Transverse colon (tissue), 4 donors: Measurements from ENCODE around the gene RHOJ. TPM values are rescaled to one million over a fixed set of nuclear protein-coding genes. Genes with fewer than 3 reads are reported as not detected.
"Not testable (repeated sequence)": the region's sequence is repeated elsewhere in the genome, so short reads cannot be mapped to it uniquely, and the experiment has no call there.

Source experiments
- DNase-seq: peaks from one replicate; pipeline ENCODE4 v3.0.0-alpha.2; 2019
- H3K27ac ChIP-seq, 4 donors: fragments of 200-600 bp; sonication (generic); 2 replicates each; pipeline ENCODE4 v1.5.1; 2016 to 2018; ENCODE audit warnings: inconsistent platforms in 4 of 4
- H3K27me3 ChIP-seq: fragments of 200-600 bp; sonication (generic); 2 replicates; pipeline ENCODE4 v1.5.1; 2017; ENCODE audit warnings: inconsistent platforms
- H3K36me3 ChIP-seq, 4 donors: fragments of 200-600 bp; sonication (generic); 2 replicates each; pipeline ENCODE4 v1.5.1; 2017 to 2019; ENCODE audit warnings: inconsistent platforms in 4 of 4
- H3K4me1 ChIP-seq, 4 donors: fragments of 200-600 bp; sonication (generic); 2 replicates each; pipeline ENCODE4 v1.5.1; 2017 to 2020; ENCODE audit warnings: inconsistent platforms in 4 of 4
- H3K4me3 ChIP-seq, 4 donors: fragments of 200-600 bp; sonication (generic); 1 replicate in 1 of 4; 2 replicates in 3 of 4; pipeline versions ENCODE4 v1.5.1 to v1.6.1; 2017 to 2019; ENCODE audit warnings: inconsistent platforms in 4 of 4
- H3K9me3 ChIP-seq, 2 donors: fragments of 200-600 bp; sonication (generic); 2 replicates each; pipeline ENCODE4 v1.5.1; 2017 to 2019; ENCODE audit warnings: inconsistent platforms in 2 of 2
- EP300 ChIP-seq: sonication (generic); formaldehyde crosslinking; IDR thresholded peaks from one replicate; pipeline ENCODE4 v1.6.1; 2017; ENCODE audit warnings: antibody characterized with exemption, low read depth
- POLR2A ChIP-seq: fragments of 450-650 bp; IDR thresholded peaks from one replicate; pipeline ENCODE4 v1.6.1; 2016; ENCODE audit warnings: antibody characterized with exemption, mild to moderate bottlenecking, moderate library complexity
- POLR2AphosphoS5 ChIP-seq, 3 donors: sonication (generic); formaldehyde crosslinking; IDR thresholded peaks; one replicate each; pipeline ENCODE4 v1.6.1; 2016; ENCODE audit warnings: antibody characterized with exemption in 3 of 3
- WGBS, 2 donors: methylation state at CpG; one replicate each; pipeline ENCODE4 v1.1.5; 2018; ENCODE audit warnings: low coverage in 1 of 2; 5-methylcytosine and 5-hydroxymethylcytosine counted together
- in situ Hi-C, 4 donors: fragments of 200-750 bp; cut with MboI; loops; one replicate each; pipeline versions ENCODE4 v1.15.0 to v1.15.1; 2017; ENCODE audit warnings: low sequenced_read_pairs in 3 of 4, low pct_ligation_motif_present in 1 of 4, low pct_unique_long_range_greater_than_20kb in 1 of 4
- intact Hi-C: fragments of 100-400 bp; cut with DNase I; formaldehyde crosslinking; loops from one replicate; pipeline ENCODE4 v1.15.1; 2023; ENCODE audit warnings: low total_unique reads
- total RNA-seq, 4 donors: library from RNA; depleted of rRNA; stranded (reverse); fragments of >200 nt; gene quantifications; one replicate each; pipeline ENCODE4 v1.1.0, GENCODE V29; 2016
- TF ChIP-seq, protein P1 (sequence below), 5 experiments: fragments of 200-600 bp in 3 of 5; fragments of 450-650 bp in 2 of 5; sonication (generic) in 3 of 5; IDR thresholded peaks; 1 replicate in 2 of 5; 2 replicates in 3 of 5; pipeline ENCODE4 v1.5.1; 2016 to 2017; ENCODE audit warnings: antibody characterized with exemption in 5 of 5, inconsistent platforms in 3 of 5, mild to moderate bottlenecking in 2 of 5, moderate library complexity in 1 of 5

RHOJ gene
- total RNA-seq, 4 donors from 2014 or later = 2.9 to 23.7 (median 12.7) TPM

DNA sequence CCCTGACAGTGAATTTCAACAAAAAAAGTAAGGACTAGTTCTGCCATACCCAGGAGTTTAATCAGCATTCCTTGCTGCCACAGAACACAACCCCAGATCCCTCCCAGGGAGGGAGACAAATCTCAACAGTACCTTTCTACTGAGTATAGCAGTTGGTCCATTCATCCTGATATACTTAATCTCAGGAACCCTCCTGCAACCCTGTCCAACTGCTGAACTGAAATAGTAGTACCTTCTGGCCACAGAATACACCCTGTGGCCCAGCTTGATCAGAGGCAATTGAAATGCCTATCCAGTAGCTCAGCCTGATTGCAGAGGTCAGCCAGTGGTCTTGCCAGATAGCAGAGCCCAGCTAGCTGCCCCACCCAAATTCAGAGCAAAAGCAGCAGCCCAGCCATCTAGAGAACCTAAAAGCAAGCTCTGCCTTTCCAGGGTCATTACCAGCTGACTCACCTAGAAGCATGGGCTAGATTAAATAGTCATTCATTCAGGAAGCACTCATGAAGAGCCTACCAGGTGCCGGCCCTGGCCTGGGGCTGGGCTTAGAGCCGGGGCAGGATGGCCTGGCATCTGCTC lies 40.0 kb upstream of the RHOJ start:
- intact Hi-C loops (no loop called here), in situ Hi-C loops (no loop called here)
- Histone ChIP-seq H3K36me3 (no peaks in the 10 kb centered on the region), H3K4me3 (no peak overlapping the region), H3K9me3 (peaks cover 6 to 13% of the 10 kb centered on the region in 2 donors), H3K27me3 (no peaks in the 10 kb centered on the region), H3K27ac (no peak overlapping the region), H3K4me1 (no peaks in the 10 kb centered on the region)
- no peak for DNase-seq
- TF ChIP-seq EP300 = no peak
- no peak for TF ChIP-seq POLR2A
- TF ChIP-seq, protein P1, sequence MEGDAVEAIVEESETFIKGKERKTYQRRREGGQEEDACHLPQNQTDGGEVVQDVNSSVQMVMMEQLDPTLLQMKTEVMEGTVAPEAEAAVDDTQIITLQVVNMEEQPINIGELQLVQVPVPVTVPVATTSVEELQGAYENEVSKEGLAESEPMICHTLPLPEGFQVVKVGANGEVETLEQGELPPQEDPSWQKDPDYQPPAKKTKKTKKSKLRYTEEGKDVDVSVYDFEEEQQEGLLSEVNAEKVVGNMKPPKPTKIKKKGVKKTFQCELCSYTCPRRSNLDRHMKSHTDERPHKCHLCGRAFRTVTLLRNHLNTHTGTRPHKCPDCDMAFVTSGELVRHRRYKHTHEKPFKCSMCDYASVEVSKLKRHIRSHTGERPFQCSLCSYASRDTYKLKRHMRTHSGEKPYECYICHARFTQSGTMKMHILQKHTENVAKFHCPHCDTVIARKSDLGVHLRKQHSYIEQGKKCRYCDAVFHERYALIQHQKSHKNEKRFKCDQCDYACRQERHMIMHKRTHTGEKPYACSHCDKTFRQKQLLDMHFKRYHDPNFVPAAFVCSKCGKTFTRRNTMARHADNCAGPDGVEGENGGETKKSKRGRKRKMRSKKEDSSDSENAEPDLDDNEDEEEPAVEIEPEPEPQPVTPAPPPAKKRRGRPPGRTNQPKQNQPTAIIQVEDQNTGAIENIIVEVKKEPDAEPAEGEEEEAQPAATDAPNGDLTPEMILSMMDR (IDR thresholded peaks at IDR 0.05) = no peak
- no peak for TF ChIP-seq POLR2AphosphoS5 (IDR thresholded peaks at IDR 0.05)
- WGBS, 2 donors = 100% methylated on average over 2 of the region's 2 CpGs; no CpG with 5 or more reads in 1 of the 2 donors

DNA sequence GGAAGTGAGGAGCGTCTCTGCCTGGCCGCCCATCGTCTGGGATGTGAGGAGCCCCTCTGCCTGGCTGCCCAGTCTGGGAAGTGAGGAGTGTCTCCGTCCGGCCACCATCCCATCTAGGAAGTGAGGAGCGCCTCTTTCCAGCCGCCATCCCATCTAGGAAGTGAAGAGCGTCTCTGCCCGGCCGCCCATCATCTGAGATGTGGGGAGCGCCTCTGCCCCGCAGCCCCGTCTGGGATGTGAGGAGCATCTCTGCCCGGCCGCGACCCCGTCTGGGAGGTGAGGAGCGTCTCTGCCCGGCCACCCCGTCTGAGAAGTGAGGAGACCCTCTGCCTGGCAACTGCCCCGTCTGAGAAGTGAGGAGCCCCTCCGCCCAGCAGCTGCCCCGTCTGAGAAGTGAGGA lies 39.0 kb upstream of the RHOJ start:
- H3K9me3 ChIP-seq = peaks cover 6 to 13% of the 10 kb centered on the region in 2 donors
- in situ Hi-C loops, H3K4me1 ChIP-seq, intact Hi-C loops, DNase-seq, H3K27ac ChIP-seq, H3K36me3 ChIP-seq, H3K27me3 ChIP-seq, H3K4me3 ChIP-seq: not testable (repeated sequence)
- 94% methylated on average over 16 of the region's 23 CpGs; no CpG with 5 or more reads in 1 of the 2 donors for WGBS, 2 donors

DNA sequence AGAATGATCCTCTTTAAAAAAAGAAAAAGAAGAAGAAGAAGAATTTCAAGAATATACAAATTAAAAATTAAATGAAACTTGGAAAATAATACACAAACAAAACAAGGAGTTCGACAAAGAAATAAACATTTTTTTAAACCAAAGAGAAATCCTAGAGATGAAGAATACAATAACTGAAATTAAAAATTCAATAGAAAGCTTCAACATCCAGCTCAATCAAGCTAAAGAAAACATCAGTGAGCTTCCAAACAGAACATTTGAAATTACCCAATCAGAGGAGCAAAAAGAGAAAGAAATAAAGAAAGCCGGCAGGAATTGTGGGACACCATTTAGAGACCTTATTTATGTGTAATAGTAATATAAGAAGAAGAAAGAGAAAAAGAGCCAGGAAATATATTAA lies 37.2 kb upstream of the RHOJ start:
- no peak for DNase-seq
- no peak overlapping the region for H3K4me3 ChIP-seq
- H3K27ac ChIP-seq = no peak overlapping the region
- in situ Hi-C loops (no loop called here), intact Hi-C loops (no loop called here)
- H3K27me3 ChIP-seq = no peaks in the 10 kb centered on the region
- H3K9me3 ChIP-seq = peaks cover 6 to 13% of the 10 kb centered on the region in 2 donors
- 90 to 100% methylated on average over 2 of the region's 2 CpGs for WGBS, 2 donors
- H3K4me1 ChIP-seq = no peaks in the 10 kb centered on the region
- TF ChIP-seq POLR2A (no peak), EP300 (no peak), POLR2AphosphoS5 (IDR thresholded peaks at IDR 0.05) (no peak)
- TF ChIP-seq, protein P1 (IDR thresholded peaks at IDR 0.05) = no peak
- H3K36me3 ChIP-seq = no peaks in the 10 kb centered on the region

DNA sequence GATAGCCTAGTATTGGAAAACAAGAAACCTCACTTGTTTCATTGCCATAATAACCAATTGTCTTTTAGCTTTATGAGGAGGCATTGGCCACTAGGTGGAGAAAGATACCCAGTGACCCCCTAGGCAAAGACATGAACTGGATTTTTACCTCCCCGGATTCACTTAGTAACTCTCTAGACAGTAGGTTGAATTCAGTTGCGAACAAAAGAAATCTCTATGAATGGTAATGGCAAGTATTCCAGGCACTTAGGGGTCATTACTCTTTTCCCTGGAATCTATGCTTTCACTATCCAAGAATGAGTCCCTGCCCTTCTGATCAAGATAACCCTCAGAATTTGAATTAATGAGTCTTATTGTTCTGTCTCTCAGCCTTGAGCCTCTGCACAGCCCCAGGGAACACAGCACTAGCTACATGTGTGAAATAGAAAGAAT lies 29.5 kb upstream of the RHOJ start:
- DNase-seq = no peak
- Histone ChIP-seq H3K27ac (no peak overlapping the region), H3K9me3 (no peaks in the 10 kb centered on the region), H3K4me3 (no peak overlapping the region), H3K4me1 (no peaks in the 10 kb centered on the region), H3K27me3 (no peaks in the 10 kb centered on the region), H3K36me3 (no peaks in the 10 kb centered on the region)
- WGBS, 2 donors = 17 to 33% methylated on average over 2 of the region's 2 CpGs
- intact Hi-C loops = loop anchor here (2.0 kb wide), 1 partner anchor 102 kb away; no protein-coding TSS in a partner anchor
- no peak for TF ChIP-seq EP300
- TF ChIP-seq, protein P1 (IDR thresholded peaks at IDR 0.05) = peak; percentile 35 to 53 (median 44)
- in situ Hi-C loops = loop anchor here in 2 of 4 donors (10.0 kb wide), 1 partner anchor 100 kb away; no protein-coding TSS in a partner anchor

DNA sequence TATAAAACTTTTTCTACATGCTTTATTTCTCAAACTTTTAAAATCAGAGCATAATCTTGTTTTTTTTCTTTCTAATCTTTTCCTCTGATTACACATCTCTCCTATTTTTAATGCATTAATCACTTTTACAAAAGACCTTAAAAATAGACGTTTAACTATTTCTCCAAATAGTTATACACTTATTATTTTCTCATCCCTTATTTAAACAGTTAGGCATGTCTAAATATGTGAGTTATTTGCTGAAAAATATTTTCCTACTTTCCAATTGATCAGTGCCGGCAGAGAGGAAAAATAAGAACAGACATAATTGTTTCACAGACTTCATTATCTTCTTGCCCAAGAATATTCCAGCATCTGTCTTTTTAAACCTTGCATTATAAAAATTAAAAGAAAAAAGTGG lies 28.7 kb upstream of the RHOJ start:
- 52 to 72% methylated on average over 2 of the region's 2 CpGs for WGBS, 2 donors
- Histone ChIP-seq H3K27me3 (no peaks in the 10 kb centered on the region), H3K36me3 (no peaks in the 10 kb centered on the region), H3K4me1 (no peaks in the 10 kb centered on the region), H3K27ac (no peak overlapping the region), H3K4me3 (no peak overlapping the region), H3K9me3 (no peaks in the 10 kb centered on the region)
- no peak for TF ChIP-seq POLR2A
- no peak for TF ChIP-seq POLR2AphosphoS5 (IDR thresholded peaks at IDR 0.05)
- TF ChIP-seq, protein P1 (IDR thresholded peaks at IDR 0.05) = no peak
- TF ChIP-seq EP300 = no peak
- in situ Hi-C loops (loop anchor here in 2 of 4 donors (10.0 kb wide), 1 partner anchor 99 kb away; no protein-coding TSS in a partner anchor), intact Hi-C loops (loop anchor here (2.0 kb wide), 1 partner anchor 101 kb away; no protein-coding TSS in a partner anchor)
- DNase-seq = no peak
